GM12875 (cell line): ENCODE results near the gene RBMY1E.
"Not testable (repeated sequence)": the region's sequence is repeated elsewhere in the genome, so short reads cannot be mapped to it uniquely, and the experiment has no call there.

ENCODE experiments used
- H3K4me3 ChIP-seq: one replicate; pipeline ENCODE4 v1.5.1; 2011; ENCODE audit warnings: low read depth, low read length, control low read depth

RBMY1E gene

GRCh38 chrY:21917932-21918331 lies at the start of gene RBMY1E:
Gene RBMY1E (minus strand): TSS chrY:21918032. CDS start chrY:21916054, 1,978 bp downstream.
- not testable (repeated sequence) for H3K4me3 ChIP-seq

- not testable (repeated sequence) for H3K4me3 ChIP-seq
Measured at GRCh38 chrY:21894426-21894825, 23.4 kb downstream of the RBMY1E start, which contains the start of gene RBMY1D. Gene RBMY1D (minus strand): TSS chrY:21894526. CDS start chrY:21892513, 2,013 bp downstream.

- not testable (repeated sequence) for H3K4me3 ChIP-seq
Measured at GRCh38 chrY:21869407-21870076, 48.3 kb downstream of the RBMY1E start.
